Transverse colon (tissue), 4 donors: ENCODE results near the gene SPCS3.

Experiments
- CTCF ChIP-seq, 5 experiments: fragments of 200-600 bp in 3 of 5; fragments of 450-650 bp in 2 of 5; sonication (generic) in 3 of 5; IDR thresholded peaks; 1 replicate in 2 of 5; 2 replicates in 3 of 5; pipeline ENCODE4 v1.5.1; 2016 to 2017; ENCODE audit warnings: antibody characterized with exemption in 5 of 5, inconsistent platforms in 3 of 5, mild to moderate bottlenecking in 2 of 5, moderate library complexity in 1 of 5
- EP300 ChIP-seq: sonication (generic); formaldehyde crosslinking; IDR thresholded peaks from one replicate; pipeline ENCODE4 v1.6.1; 2017; ENCODE audit warnings: antibody characterized with exemption, low read depth
- POLR2A ChIP-seq: fragments of 450-650 bp; IDR thresholded peaks from one replicate; pipeline ENCODE4 v1.6.1; 2016; ENCODE audit warnings: antibody characterized with exemption, mild to moderate bottlenecking, moderate library complexity
- POLR2AphosphoS5 ChIP-seq, 3 donors: sonication (generic); formaldehyde crosslinking; IDR thresholded peaks; one replicate each; pipeline ENCODE4 v1.6.1; 2016; ENCODE audit warnings: antibody characterized with exemption in 3 of 3

- TF ChIP-seq CTCF (IDR thresholded peaks at IDR 0.05) (no peak), POLR2A (no peak), POLR2AphosphoS5 (IDR thresholded peaks at IDR 0.05) (no peak), EP300 (no peak)
Measured at GRCh38 chr4:176300036-176300435, 19.7 kb upstream of the SPCS3 start.
